ENCODE measurements around the gene SLC25A1.
A peak's percentile ranks its signal among the peaks of the same experiment; 100 is the strongest.

SLC25A1 gene

GRCh38 chr22:19178657-19179496, at the start of gene SLC25A1:
SLC25A1 (minus strand) TSS chr22:19178736; CDS start chr22:19178673, 63 bp downstream.
- peak; percentile 59 for DNase-seq (ENCODE audit: low read depth, low spot score)

DNA sequence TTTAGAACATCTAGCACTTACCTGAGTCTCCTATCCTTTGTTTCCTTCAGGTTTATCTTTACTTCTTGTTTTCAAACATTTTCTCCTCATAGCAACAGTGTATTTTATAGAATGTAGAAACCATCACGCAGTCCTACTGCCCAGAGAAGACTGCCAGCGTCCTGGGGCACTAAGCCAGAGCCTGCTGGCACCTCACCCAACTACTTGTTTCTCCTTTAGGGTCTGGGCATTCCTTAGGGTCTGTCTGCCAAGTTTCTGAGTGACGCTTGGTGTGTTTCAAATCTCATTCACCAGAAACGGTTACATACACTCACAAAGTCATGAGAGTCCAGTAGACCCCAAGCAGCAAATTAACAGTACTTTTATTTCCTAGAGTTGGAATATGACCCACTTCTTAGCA, 49.6 kb upstream of the SLC25A1 start:
- DNase-seq (ENCODE audit: low read depth, low spot score): no peak

DNA sequence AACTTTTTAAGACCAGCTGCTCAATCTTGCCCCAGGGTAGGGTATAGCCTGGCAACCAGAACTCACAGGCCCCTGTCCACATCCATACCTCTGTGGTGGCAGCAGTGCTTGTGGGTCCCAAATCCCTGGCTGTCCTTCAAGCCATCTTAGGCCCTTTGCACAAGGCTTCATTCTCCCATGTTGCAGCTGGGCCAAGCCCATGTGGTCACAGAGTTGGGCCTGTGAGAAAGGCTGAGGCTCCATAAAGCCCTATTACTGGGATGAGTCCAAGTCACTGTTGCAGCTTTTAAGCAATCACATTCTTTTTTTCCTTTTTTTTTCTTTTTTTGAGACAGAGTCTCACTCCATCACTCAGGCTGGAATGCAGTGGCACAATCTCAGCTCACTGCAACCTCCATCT, 47.9 kb upstream of the SLC25A1 start:
- no peak for DNase-seq (ENCODE audit: low read depth, low spot score)

DNA sequence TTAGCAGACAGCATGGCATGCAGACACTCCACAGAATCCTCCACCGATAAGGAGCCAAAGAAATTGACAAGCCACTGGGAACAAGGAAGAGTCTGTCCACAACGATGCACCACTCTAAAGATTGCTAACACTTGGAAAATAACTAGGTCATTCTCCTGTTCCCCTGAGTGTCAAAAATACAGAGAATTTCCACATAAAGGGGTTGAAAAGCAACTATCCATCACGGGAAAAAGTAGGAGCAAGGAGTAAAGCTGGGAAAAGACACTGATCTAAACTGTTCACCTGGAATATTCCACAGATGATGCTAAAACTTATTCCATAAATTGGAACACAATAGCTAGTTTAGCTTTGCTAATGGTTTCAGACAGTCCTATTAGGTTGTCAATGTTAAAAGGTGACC, 47.0 kb upstream of the SLC25A1 start:
- DNase-seq (ENCODE audit: low read depth, low spot score): no peak

DNA sequence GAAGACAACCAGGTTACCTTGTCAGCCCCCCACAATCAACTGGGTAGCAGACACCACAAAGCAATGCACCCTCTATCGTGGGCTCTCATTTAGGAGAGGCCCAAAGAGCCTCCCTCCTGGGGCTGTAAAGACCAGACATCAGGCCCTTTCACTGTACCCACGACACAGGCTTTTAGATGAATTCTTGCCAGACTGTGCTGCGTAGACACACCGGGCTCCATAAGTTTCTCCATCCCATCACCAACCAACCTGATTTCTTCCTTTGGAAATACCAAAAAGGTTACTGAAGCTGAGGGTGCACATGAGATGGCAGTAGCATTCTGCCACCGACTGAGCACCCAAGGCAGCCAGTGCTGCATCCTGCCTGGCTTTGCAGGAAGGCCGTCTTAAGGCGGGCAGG, 46.4 kb upstream of the SLC25A1 start:
- DNase-seq (ENCODE audit: low read depth, low spot score): no peak

DNA sequence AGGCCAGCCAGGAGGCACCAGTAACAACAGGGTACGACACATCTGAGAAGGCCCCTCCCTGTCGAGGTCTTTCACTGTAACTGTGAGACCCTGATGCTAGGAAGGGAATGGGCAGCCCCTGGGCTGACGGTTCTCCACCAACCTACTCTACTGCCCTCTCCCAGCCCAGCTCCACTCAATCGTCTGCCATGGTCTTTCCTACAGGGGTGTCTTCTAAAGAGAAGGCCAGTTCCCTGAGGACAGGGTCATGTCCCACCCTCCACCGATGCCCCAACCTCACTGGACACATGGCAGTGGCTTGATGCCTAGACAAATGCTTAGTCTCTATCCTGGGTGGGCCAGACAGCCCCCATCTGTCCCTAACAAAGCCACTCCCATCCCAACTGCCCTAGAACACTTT, 46.0 kb upstream of the SLC25A1 start:
- no peak for DNase-seq (ENCODE audit: low read depth, low spot score)

GRCh38 chr22:19223617-19224016, 45.1 kb upstream of the SLC25A1 start:
- DNase-seq (ENCODE audit: low read depth, low spot score): no peak

- no peak for DNase-seq (ENCODE audit: low read depth, low spot score)
These were observed 44.6 kb upstream of the SLC25A1 start for GRCh38 chr22:19223110-19223509.

GRCh38 chr22:19222242-19223005, 43.9 kb upstream of the SLC25A1 start:
- no peak for DNase-seq (ENCODE audit: low read depth, low spot score)

GRCh38 chr22:19220867-19221266, 42.3 kb upstream of the SLC25A1 start:
- DNase-seq (ENCODE audit: low read depth, low spot score): no peak

DNA sequence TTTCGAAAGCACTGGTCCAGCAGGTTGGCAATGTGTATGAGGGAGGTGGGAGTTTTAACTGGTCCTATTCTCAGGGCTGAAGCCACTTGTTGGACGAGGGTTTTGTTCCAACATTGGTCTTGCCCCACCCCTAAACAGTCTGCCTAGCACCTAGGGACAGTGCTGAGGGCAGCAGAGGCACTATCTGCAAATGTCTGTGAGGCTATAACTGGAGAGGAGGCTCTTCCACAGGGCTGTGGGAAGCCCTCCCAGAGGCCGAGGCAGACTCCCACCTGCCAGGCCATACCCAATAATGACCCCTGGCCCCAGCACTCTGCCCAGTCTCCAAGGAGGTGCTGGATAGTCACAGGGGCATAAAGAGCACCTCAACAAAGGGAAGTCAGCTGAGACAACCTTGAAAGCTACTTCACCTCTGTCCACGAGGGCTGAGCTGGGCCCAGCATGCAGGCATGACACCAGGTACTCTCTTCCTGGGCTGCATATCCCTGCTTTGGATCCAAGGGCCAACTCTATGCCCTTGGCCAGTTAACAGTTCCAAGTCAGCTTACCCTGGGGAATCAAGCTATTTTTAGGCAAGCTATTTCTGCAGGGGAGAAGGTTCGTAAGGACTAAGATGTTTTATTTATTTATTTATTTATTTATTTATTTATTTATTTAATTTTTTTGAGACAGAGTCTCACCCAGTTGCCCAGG, 40.2 kb upstream of the SLC25A1 start:
- no peak for DNase-seq (ENCODE audit: low read depth, low spot score)

DNA sequence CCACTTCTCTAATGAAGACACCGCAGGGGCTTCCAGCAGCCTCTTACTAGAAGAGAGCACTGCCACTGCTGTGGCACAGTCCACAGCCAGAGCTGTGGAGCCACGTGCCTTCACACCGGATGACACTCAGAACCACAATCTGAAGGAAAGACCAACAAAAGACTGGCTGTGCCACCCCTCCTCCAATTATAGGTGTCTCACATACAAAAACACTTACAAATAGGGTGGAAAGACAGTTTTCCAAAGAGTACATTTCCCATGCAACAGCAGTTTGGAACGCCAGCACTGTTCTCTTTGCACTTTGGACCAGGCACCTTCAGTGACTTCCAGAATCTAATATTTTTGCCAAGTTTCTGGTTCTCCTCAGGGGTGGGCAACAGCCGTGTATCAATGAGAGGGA, 38.0 kb upstream of the SLC25A1 start:
- DNase-seq (ENCODE audit: low read depth, low spot score): no peak

DNA sequence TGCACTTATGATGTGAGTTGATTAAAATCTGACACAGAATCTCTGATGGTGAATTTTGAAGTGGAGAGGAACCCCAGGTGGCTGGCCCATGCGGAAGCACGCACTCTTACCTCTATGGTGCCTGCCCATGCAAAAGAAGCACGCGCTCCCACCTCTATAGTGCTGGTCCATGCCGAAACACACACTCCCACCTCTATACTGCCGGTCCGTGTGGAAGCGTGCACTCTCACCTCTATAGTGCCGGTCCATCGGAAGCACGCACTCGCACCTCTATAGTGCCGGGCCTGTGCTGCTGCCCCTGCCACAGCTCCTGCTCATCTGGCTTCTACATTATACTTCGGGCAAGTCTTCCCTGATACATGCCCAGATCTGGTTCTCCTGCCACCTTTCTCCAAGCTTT, 36.8 kb upstream of the SLC25A1 start:
- no peak for DNase-seq (ENCODE audit: low read depth, low spot score)

- DNase-seq (ENCODE audit: low read depth, low spot score): no peak
These were observed 35.5 kb upstream of the SLC25A1 start for GRCh38 chr22:19214078-19214473.

GRCh38 chr22:19213442-19214077, 35.0 kb upstream of the SLC25A1 start:
- no peak for DNase-seq (ENCODE audit: low read depth, low spot score)

DNA sequence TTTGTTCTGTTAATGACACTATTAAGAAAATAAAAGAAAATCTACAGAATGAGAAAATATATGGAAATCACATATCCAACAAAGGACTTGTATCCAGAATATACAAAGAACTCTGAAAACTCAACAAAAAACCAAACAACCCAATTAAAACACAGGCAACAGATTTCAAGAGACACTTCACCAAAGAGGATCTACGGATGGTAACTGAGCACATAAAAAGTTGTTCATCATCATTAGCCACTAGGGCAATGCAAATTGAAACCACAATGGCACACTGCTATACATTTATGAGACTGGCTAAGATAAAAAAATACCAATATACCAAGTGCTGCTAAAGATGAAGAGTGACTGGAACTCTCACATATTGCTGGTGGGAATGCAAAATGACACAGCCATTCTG, 34.5 kb upstream of the SLC25A1 start:
- DNase-seq (ENCODE audit: low read depth, low spot score): no peak

- DNase-seq (ENCODE audit: low read depth, low spot score): no peak
These were observed 33.9 kb upstream of the SLC25A1 start for GRCh38 chr22:19212302-19212870.

DNA sequence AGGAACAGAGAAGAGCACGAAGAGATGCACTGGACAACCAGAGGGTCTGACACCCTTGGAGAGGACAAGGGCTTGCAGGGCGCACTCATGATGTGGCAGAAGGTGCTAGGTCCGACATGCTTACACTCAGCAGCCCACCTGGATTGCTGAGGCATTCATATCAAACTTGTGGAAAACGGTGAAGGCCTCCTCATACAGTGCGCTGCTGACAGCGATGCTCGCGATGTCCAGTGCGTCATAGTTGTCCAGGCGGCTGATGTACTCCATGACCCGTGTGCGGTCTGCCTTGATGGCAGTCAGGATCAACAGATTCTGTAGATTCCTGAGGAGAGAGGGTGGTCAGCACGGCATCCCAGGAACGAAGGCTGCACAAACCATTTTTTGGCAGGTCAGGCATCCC, 31.7 kb upstream of the SLC25A1 start:
- DNase-seq (ENCODE audit: low read depth, low spot score): no peak

- no peak for DNase-seq (ENCODE audit: low read depth, low spot score)
These were observed 29.8 kb upstream of the SLC25A1 start for GRCh38 chr22:19208287-19208847.

GRCh38 chr22:19207884-19208283, 29.3 kb upstream of the SLC25A1 start:
- DNase-seq (ENCODE audit: low read depth, low spot score): no peak

GRCh38 chr22:19207401-19207808, 28.9 kb upstream of the SLC25A1 start:
- DNase-seq (ENCODE audit: low read depth, low spot score): no peak
